C4-2B (cell line): ENCODE data around the gene PCDHGA4.

Experiments
- CTCF ChIP-seq: fragments of 450-650 bp; conservative IDR thresholded peaks from 2 replicates; pipeline ENCODE4 v1.5.1; 2017; ENCODE audit warnings: mild to moderate bottlenecking
- ZFX ChIP-seq: fragments of 450-650 bp; IDR thresholded peaks from 2 replicates; pipeline ENCODE4 v1.6.1; 2017

DNA sequence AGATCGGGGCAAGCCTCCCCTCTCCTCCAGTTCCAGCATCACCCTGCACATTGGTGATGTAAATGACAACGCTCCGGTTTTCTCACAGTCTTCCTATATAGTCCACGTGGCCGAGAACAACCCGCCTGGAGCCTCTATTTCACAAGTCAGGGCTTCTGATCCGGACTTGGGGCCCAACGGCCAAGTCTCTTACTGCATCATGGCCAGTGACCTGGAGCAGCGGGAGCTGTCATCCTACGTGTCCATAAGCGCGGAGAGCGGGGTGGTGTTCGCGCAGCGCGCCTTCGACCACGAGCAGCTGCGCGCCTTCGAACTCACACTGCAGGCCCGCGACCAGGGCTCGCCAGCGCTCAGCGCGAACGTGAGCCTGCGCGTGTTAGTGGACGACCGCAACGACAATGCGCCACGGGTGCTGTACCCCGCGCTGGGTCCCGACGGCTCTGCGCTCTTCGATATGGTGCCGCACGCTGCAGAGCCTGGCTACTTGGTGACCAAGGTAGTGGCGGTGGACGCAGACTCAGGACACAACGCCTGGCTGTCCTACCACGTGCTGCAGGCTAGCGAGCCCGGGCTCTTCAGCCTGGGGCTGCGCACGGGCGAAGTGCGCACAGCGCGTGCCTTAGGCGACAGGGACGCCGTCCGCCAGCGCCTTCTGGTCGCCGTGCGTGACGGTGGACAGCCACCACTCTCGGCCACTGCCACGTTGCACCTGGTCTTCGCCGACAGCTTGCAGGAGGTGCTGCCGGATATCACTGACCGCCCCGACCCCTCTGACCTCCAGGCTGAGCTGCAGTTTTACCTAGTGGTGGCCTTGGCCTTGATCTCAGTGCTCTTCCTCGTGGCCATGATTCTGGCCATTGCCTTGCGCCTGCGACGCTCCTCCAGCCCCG lies 34.6 kb downstream of the PCDHGA4 start:
- TF ChIP-seq CTCF (no peak), ZFX (no peak)
